ENCODE results near the gene KIZ.

- no peak for TF ChIP-seq SIN3A (IDR thresholded peaks at IDR 0.05; ENCODE audit: borderline replicate concordance, insufficient read depth, low read length)
- TF ChIP-seq POLR2AphosphoS5 (IDR thresholded peaks at IDR 0.05; ENCODE audit: low read depth, low read length), result no peak
- no peak for TF ChIP-seq TAF1 (IDR thresholded peaks at IDR 0.05; ENCODE audit: borderline replicate concordance, insufficient read depth, low read length)
- no peak for TF ChIP-seq REST (IDR thresholded peaks at IDR 0.05; ENCODE audit: insufficient read depth in 1 of 2, low read depth in 2 of 2, low read length in 2 of 2)
- no peak for TF ChIP-seq FOXP2 (optimal IDR thresholded peaks at IDR 0.05; ENCODE audit: borderline replicate concordance, extremely low read depth, extremely low read length, insufficient read depth)
Measured at GRCh38 chr20:21127201-21127981, 1.5 kb downstream of the KIZ start.

Data from PFSK-1 (cell line).